GM12891 (cell line): ENCODE results near the gene BTF3L4.
"Not testable (repeated sequence)": the region's sequence is repeated elsewhere in the genome, so short reads cannot be mapped to it uniquely, and the experiment has no call there.

Source experiments
- POLR2A ChIP-seq: IDR thresholded peaks from 2 replicates; pipeline ENCODE4 v1.6.1; 2011; ENCODE audit warnings: low read depth, low read length, control low read depth
- POLR2AphosphoS5 ChIP-seq: IDR thresholded peaks from 2 replicates; pipeline ENCODE4 v1.6.1; 2011; ENCODE audit warnings: low read depth, low read length, control low read depth
- POU2F2 ChIP-seq: IDR thresholded peaks from 2 replicates; pipeline ENCODE4 v1.6.1; 2011; ENCODE audit warnings: low read depth, mild to moderate bottlenecking, control low read depth, low read length, moderate library complexity

GRCh38 chr1:52045666-52046195 lies 10.4 kb upstream of the BTF3L4 start:
- not testable (repeated sequence) for TF ChIP-seq POLR2A, POLR2AphosphoS5, POU2F2
